K562 (cell line): ENCODE data around the gene SAE1. TPM values are rescaled to one million over a fixed set of nuclear protein-coding genes. Genes with fewer than 3 reads are reported as not detected.

ENCODE experiments used
- DPF2 ChIP-seq: fragments of 450-650 bp; IDR thresholded peaks from 2 replicates; pipeline ENCODE4 v1.6.1; 2016
- GABPB1 ChIP-seq: sonication (generic); formaldehyde crosslinking; IDR thresholded peaks from 2 replicates; pipeline ENCODE4 v1.8.0; 2022; ENCODE audit warnings: mild to moderate bottlenecking, missing genetic modification reagents
- GABPB2 ChIP-seq: fragments of 250-450 bp; sonication (Bioruptor Pico); conservative IDR thresholded peaks from 2 replicates; pipeline ENCODE4 v1.5.1; 2021; ENCODE audit warnings: mild to moderate bottlenecking
- JUNB ChIP-seq: fragments of 450-650 bp; formaldehyde crosslinking; conservative IDR thresholded peaks from 2 replicates; pipeline ENCODE4 v1.4.0; 2020; ENCODE audit warnings: mild to moderate bottlenecking
- KLF1 ChIP-seq: fragments of 450-650 bp; IDR thresholded peaks from 2 replicates; pipeline ENCODE4 v1.6.1; 2016; ENCODE audit warnings: missing genetic modification characterization, missing compliant biosample characterization
- LEF1 ChIP-seq: fragments of 450-650 bp; IDR thresholded peaks from 2 replicates; pipeline ENCODE4 v1.6.1; 2016; ENCODE audit warnings: mild to moderate bottlenecking
- MXI1 ChIP-seq: IDR thresholded peaks from 2 replicates; pipeline ENCODE4 v1.6.1; 2011; ENCODE audit warnings: low read depth, mild to moderate bottlenecking, improper control_type of control experiment, low read length
- PTRF ChIP-seq: fragments of 450-650 bp; IDR thresholded peaks from 2 replicates; pipeline ENCODE4 v1.6.1; 2016; ENCODE audit warnings: mild to moderate bottlenecking, missing genetic modification characterization, missing compliant biosample characterization
- TOE1 ChIP-seq, 2 experiments: fragments of 450-650 bp in 1 of 2; sonication (generic) in 1 of 2; formaldehyde crosslinking in 1 of 2; IDR thresholded peaks; 2 replicates each; pipeline versions ENCODE4 v1.7.1 to v1.8.0; 2016 to 2022; ENCODE audit warnings: borderline replicate concordance in 2 of 2, mild to moderate bottlenecking in 2 of 2, antibody characterized with exemption in 1 of 2, inconsistent platforms in 1 of 2, low read depth in 1 of 2, missing genetic modification reagents in 1 of 2, moderate library complexity in 1 of 2
- ZKSCAN8 ChIP-seq: fragments of 200-800 bp; sonication (Bioruptor generic); IDR thresholded peaks from 2 replicates; pipeline ENCODE4 v1.6.1; 2016; ENCODE audit warnings: missing genetic modification characterization, missing compliant biosample characterization
- ZNF12 ChIP-seq: sonication (generic); formaldehyde crosslinking; IDR thresholded peaks from 2 replicates; pipeline ENCODE4 v1.4.0; 2020; ENCODE audit warnings: mild to moderate bottlenecking, missing genetic modification reagents
- ZNF134 ChIP-seq: fragments of 250-450 bp; sonication (Bioruptor Pico); conservative IDR thresholded peaks from 2 replicates; pipeline ENCODE4 v1.4.0; 2020
- ZNF764 ChIP-seq: fragments of 250-450 bp; sonication (Bioruptor Pico); IDR thresholded peaks from 2 replicates; pipeline ENCODE4 v1.4.0; 2020; ENCODE audit warnings: low read depth, mild to moderate bottlenecking, moderate library complexity
- polyA plus RNA-seq, 8 experiments: library from polyadenylated mRNA; depleted of rRNA in 4 of 8; stranded (reverse) in 5 of 8; unstranded in 3 of 8; fragments of >200 nt; fragmentation: Nextera tagmentation in 2 of 8; fragmentation: Illumina TruSeq in 1 of 8; extraction: Ambion mirVana in 2 of 8; extraction: Trizol in 1 of 8; gene quantifications; 2 replicates each; pipeline versions ENCODE4 v1.2.1 to v1.2.3, GENCODE V29; 2011 to 2014; ENCODE audit warnings: inconsistent platforms in 1 of 8, missing spikeins in 1 of 8
- total RNA-seq, 7 experiments: library from RNA; depleted of rRNA in 6 of 7; stranded (reverse); fragments of >200 nt in 6 of 7; fragmentation: Illumina TruSeq in 2 of 7; extraction: Trizol in 2 of 7; gene quantifications; 2 replicates each; pipeline versions ENCODE4 v1.2.1 to v1.2.3, GENCODE V29; 2011 to 2021; ENCODE audit warnings: low replicate concordance in 1 of 7
- TF ChIP-seq, protein P1 (sequence below): sonication (generic); formaldehyde crosslinking; IDR thresholded peaks from 2 replicates; pipeline ENCODE4 v1.8.0; 2023; ENCODE audit warnings: mild to moderate bottlenecking, missing genetic modification reagents
- TF ChIP-seq, protein P2 (sequence below): fragments of 250-450 bp; sonication (Bioruptor Pico); IDR thresholded peaks from 2 replicates; pipeline ENCODE4 v1.5.0; 2022; ENCODE audit warnings: mild to moderate bottlenecking
- TF ChIP-seq, protein P3 (sequence below): conservative IDR thresholded peaks from 2 replicates; pipeline ENCODE4 v1.6.1; 2011; ENCODE audit warnings: low read depth, mild to moderate bottlenecking, low read length; ENCODE audit not compliant: control insufficient read depth
- TF ChIP-seq, protein P4 (sequence below): sonication (generic); formaldehyde crosslinking; IDR thresholded peaks from 2 replicates; pipeline ENCODE4 v1.8.0; 2022; ENCODE audit warnings: mild to moderate bottlenecking, missing genetic modification reagents
- TF ChIP-seq, protein P5 (sequence below): sonication (generic); formaldehyde crosslinking; IDR thresholded peaks from 2 replicates; pipeline ENCODE4 v1.8.0; 2022; ENCODE audit warnings: missing genetic modification reagents, mild to moderate bottlenecking, borderline replicate concordance
- TF ChIP-seq, protein P6 (sequence below): sonication (generic); formaldehyde crosslinking; IDR thresholded peaks from 2 replicates; pipeline ENCODE4 v1.4.0; 2020; ENCODE audit warnings: mild to moderate bottlenecking, missing genetic modification reagents

Gene SAE1
- total and polyA plus RNA-seq, 9 of the 15 experiments (the other 6 are each of a cell fraction or from before 2014, with no cell fraction given) = 82.8 to 299 (median 217) TPM

DNA sequence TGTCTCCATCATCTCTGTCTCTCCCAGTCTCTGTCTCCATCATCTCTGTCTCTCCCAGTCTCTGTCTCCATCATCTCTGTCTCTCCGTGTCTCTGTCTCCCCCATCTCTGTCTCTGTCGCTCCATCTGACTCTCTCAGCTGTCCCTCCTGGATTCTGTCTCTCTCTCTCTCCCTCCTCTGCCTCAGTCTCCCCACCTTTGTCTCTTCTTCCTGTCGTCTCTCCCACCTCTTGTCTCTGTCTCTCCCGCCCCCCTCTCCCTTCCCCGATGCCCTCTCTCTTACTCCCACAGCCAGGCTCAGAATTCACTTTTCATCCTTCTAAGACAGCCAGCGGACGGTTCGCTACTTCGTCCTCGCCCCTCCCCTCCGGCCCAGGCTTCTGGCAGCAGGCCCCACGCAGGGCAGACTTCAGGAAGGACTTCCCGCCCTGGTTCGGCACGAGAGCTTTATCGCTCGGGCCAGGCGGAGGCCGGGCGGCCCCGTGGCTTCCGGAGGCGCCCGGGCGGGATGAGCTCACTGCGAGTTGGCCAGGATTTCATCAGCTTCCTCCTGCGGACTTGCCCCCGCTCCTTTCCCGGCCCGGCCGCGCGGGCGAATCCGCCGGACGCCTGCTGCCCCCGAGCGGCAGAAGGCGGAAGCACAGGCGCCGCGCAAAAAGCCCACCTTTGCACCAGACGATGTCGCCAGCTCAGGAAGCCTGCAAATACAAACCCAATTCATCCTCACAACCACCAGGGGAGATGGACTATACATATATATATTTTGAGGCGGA lies 113.3 kb downstream of the SAE1 start (continued):
- TF ChIP-seq, protein P1, sequence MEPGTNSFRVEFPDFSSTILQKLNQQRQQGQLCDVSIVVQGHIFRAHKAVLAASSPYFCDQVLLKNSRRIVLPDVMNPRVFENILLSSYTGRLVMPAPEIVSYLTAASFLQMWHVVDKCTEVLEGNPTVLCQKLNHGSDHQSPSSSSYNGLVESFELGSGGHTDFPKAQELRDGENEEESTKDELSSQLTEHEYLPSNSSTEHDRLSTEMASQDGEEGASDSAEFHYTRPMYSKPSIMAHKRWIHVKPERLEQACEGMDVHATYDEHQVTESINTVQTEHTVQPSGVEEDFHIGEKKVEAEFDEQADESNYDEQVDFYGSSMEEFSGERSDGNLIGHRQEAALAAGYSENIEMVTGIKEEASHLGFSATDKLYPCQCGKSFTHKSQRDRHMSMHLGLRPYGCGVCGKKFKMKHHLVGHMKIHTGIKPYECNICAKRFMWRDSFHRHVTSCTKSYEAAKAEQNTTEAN (CRISPR knock-in tag) = peak; percentile 91
- TF ChIP-seq ZKSCAN8 (CRISPR knock-in tag) (no peak), GABPB2 (CRISPR knock-in tag) (no peak), PTRF (tag) (no peak), ZNF134 (CRISPR knock-in tag) (no peak), JUNB (CRISPR knock-in tag) (no peak), LEF1 (peak; percentile 81), MXI1 (no peak), TOE1 (IDR thresholded peaks at IDR 0.05; ENCODE audit: borderline replicate concordance) (peak; percentile 91), TOE1 (CRISPR knock-in tag; IDR thresholded peaks at IDR 0.05; ENCODE audit: borderline replicate concordance, low read depth) (no peak), GABPB1 (peak; percentile 94), KLF1 (peak; percentile 80), ZNF12 (no peak), ZNF764 (no peak), DPF2 (peak; percentile 90)
- TF ChIP-seq, protein P2, sequence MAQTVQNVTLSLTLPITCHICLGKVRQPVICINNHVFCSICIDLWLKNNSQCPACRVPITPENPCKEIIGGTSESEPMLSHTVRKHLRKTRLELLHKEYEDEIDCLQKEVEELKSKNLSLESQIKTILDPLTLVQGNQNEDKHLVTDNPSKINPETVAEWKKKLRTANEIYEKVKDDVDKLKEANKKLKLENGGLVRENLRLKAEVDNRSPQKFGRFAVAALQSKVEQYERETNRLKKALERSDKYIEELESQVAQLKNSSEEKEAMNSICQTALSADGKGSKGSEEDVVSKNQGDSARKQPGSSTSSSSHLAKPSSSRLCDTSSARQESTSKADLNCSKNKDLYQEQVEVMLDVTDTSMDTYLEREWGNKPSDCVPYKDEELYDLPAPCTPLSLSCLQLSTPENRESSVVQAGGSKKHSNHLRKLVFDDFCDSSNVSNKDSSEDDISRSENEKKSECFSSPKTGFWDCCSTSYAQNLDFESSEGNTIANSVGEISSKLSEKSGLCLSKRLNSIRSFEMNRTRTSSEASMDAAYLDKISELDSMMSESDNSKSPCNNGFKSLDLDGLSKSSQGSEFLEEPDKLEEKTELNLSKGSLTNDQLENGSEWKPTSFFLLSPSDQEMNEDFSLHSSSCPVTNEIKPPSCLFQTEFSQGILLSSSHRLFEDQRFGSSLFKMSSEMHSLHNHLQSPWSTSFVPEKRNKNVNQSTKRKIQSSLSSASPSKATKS (CRISPR knock-in tag) = no peak
- TF ChIP-seq, protein P3, sequence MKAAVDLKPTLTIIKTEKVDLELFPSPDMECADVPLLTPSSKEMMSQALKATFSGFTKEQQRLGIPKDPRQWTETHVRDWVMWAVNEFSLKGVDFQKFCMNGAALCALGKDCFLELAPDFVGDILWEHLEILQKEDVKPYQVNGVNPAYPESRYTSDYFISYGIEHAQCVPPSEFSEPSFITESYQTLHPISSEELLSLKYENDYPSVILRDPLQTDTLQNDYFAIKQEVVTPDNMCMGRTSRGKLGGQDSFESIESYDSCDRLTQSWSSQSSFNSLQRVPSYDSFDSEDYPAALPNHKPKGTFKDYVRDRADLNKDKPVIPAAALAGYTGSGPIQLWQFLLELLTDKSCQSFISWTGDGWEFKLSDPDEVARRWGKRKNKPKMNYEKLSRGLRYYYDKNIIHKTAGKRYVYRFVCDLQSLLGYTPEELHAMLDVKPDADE = peak; percentile 98
- TF ChIP-seq, protein P4, sequence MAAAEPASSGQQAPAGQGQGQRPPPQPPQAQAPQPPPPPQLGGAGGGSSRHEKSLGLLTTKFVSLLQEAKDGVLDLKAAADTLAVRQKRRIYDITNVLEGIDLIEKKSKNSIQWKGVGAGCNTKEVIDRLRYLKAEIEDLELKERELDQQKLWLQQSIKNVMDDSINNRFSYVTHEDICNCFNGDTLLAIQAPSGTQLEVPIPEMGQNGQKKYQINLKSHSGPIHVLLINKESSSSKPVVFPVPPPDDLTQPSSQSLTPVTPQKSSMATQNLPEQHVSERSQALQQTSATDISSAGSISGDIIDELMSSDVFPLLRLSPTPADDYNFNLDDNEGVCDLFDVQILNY (CRISPR knock-in tag) = no peak
- TF ChIP-seq, protein P5, sequence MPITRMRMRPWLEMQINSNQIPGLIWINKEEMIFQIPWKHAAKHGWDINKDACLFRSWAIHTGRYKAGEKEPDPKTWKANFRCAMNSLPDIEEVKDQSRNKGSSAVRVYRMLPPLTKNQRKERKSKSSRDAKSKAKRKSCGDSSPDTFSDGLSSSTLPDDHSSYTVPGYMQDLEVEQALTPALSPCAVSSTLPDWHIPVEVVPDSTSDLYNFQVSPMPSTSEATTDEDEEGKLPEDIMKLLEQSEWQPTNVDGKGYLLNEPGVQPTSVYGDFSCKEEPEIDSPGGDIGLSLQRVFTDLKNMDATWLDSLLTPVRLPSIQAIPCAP (CRISPR knock-in tag) = 0 out of 2 replicates have a peak, but pooled peaks have one; percentile 46
- TF ChIP-seq, protein P6, sequence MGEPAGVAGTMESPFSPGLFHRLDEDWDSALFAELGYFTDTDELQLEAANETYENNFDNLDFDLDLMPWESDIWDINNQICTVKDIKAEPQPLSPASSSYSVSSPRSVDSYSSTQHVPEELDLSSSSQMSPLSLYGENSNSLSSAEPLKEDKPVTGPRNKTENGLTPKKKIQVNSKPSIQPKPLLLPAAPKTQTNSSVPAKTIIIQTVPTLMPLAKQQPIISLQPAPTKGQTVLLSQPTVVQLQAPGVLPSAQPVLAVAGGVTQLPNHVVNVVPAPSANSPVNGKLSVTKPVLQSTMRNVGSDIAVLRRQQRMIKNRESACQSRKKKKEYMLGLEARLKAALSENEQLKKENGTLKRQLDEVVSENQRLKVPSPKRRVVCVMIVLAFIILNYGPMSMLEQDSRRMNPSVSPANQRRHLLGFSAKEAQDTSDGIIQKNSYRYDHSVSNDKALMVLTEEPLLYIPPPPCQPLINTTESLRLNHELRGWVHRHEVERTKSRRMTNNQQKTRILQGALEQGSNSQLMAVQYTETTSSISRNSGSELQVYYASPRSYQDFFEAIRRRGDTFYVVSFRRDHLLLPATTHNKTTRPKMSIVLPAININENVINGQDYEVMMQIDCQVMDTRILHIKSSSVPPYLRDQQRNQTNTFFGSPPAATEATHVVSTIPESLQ (CRISPR knock-in tag) = no peak
